Fibroblast of skin of left quadriceps (primary cell): ENCODE data around the gene ARF3.

Experiments
- DNase-seq, 2 experiments: peaks; one replicate each; pipeline ENCODE4 v3.0.0-alpha.2; 2013; ENCODE audit warnings: low read depth in 2 of 2

The ARF3 gene

GRCh38 chr12:48957141-48958048 is at the start of gene ARF3:
ARF3 (minus strand) TSS chr12:48957487; CDS start chr12:48941095, 16,392 bp downstream.
- peak; percentile 81 to 86 for DNase-seq

GRCh38 chr12:49000346-49000745 is 43.1 kb upstream of the ARF3 start:
- no peak for DNase-seq

GRCh38 chr12:48999371-49000131 is 42.3 kb upstream of the ARF3 start, which contains the start of gene DDN:
DDN (minus strand) TSS chr12:48999375; CDS start chr12:48999287, 88 bp downstream.
- no peak for DNase-seq

- no peak for DNase-seq
Observed at GRCh38 chr12:48998497-48999353, 41.4 kb upstream of the ARF3 start.

- no peak for DNase-seq
Observed at GRCh38 chr12:48997719-48998496, 40.6 kb upstream of the ARF3 start.

- no peak for DNase-seq
Observed at GRCh38 chr12:48996794-48997718, 39.8 kb upstream of the ARF3 start.

- DNase-seq, result peak in 1 of 2 experiments; percentile 53
Observed at GRCh38 chr12:48995086-48995879, 38.0 kb upstream of the ARF3 start.

GRCh38 chr12:48994224-48995085 is 37.2 kb upstream of the ARF3 start:
- DNase-seq, result no peak

- DNase-seq, result no peak
Observed at GRCh38 chr12:48993787-48994186, 36.5 kb upstream of the ARF3 start.

- DNase-seq, result no peak
Observed at GRCh38 chr12:48991247-48992050, 34.2 kb upstream of the ARF3 start.

- DNase-seq, result no peak
Observed at GRCh38 chr12:48990552-48990951, 33.3 kb upstream of the ARF3 start.

- no peak for DNase-seq
Observed at GRCh38 chr12:48988030-48988649, 30.9 kb upstream of the ARF3 start.

- no peak for DNase-seq
Observed at GRCh38 chr12:48986720-48987291, 29.5 kb upstream of the ARF3 start.

- DNase-seq, result no peak
Observed at GRCh38 chr12:48985901-48986300, 28.6 kb upstream of the ARF3 start.

- no peak for DNase-seq
Observed at GRCh38 chr12:48985475-48985897, 28.2 kb upstream of the ARF3 start.

GRCh38 chr12:48982397-48983080 is 25.3 kb upstream of the ARF3 start:
- no peak for DNase-seq
